T follicular helper cell (primary cell): ENCODE results near the gene NFKBIE.
"Not testable (repeated sequence)": the region's sequence is repeated elsewhere in the genome, so short reads cannot be mapped to it uniquely, and the experiment has no call there.

Experiments
- DNase-seq: peaks from one replicate; pipeline ENCODE4 v3.0.0-alpha.2; 2020; ENCODE audit warnings: low read depth

The NFKBIE gene

GRCh38 chr6:44245391-44245911 lies 19.9 kb downstream of the NFKBIE start:
- DNase-seq: no peak

- DNase-seq: no peak
These were observed 22.0 kb downstream of the NFKBIE start for GRCh38 chr6:44243345-44243744.

GRCh38 chr6:44238687-44239350 lies 26.5 kb downstream of the NFKBIE start:
- no peak for DNase-seq

GRCh38 chr6:44237813-44238433 lies 27.4 kb downstream of the NFKBIE start:
- peak; percentile 64 for DNase-seq

GRCh38 chr6:44237021-44237812 lies 28.1 kb downstream of the NFKBIE start:
- peak; percentile 47 for DNase-seq

- DNase-seq: no peak
These were observed 29.3 kb downstream of the NFKBIE start for GRCh38 chr6:44235891-44236516.

GRCh38 chr6:44235269-44235668 lies 30.1 kb downstream of the NFKBIE start:
- no peak for DNase-seq

- no peak for DNase-seq
These were observed 31.0 kb downstream of the NFKBIE start for GRCh38 chr6:44234101-44235025.

GRCh38 chr6:44233567-44234100 lies 31.7 kb downstream of the NFKBIE start:
- no peak for DNase-seq

- no peak for DNase-seq
These were observed 32.4 kb downstream of the NFKBIE start for GRCh38 chr6:44232676-44233566.

- DNase-seq: not testable (repeated sequence)
These were observed 33.9 kb downstream of the NFKBIE start for GRCh38 chr6:44231426-44231825.

GRCh38 chr6:44230034-44230675 lies 35.2 kb downstream of the NFKBIE start:
- no peak for DNase-seq

- no peak for DNase-seq
These were observed 35.8 kb downstream of the NFKBIE start for GRCh38 chr6:44229376-44230033.

GRCh38 chr6:44228836-44229235 lies 36.5 kb downstream of the NFKBIE start:
- no peak for DNase-seq

- no peak for DNase-seq
These were observed 36.9 kb downstream of the NFKBIE start for GRCh38 chr6:44228433-44228832.

GRCh38 chr6:44228031-44228430 lies 37.3 kb downstream of the NFKBIE start:
- no peak for DNase-seq

- DNase-seq: no peak
These were observed 38.1 kb downstream of the NFKBIE start for GRCh38 chr6:44227148-44227793.
